Measurements from ENCODE around the gene SNAPC2.

DNA sequence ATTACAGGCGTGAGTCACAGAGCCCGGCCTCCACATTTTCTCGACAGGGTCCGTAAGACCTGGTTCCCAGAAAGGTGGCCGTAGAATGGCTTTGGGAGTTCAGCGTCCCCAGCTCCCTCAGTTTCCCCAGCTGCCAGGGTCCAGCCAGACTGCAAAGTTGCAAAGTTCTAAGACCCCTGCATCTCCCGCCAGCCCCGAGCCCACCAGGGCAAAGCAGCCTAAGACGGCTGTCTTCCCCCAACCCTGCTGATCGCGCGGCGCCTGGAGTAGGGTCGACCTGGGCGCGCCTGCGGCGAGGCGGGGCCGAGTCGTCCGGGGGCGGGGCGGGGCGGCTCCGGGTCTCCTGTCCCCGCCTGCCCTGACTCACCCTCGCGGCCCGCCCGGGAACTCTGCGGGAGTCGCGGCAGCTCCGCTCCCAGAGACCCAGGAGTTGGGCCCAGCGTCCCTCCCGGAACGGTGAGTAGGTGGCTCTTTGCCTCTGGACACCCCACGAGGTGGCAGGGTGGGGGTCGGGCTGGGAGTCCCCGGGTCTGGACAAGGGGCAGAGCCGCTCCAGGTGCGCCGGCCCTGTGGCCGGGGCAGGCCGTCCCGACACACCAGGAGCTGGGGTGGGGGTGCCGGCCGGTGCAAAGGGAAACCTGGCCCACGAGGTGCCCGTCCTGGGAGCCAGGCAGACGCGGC is 31.9 kb upstream of the SNAPC2 start, which contains the start of gene LRRC8E:
- TF ChIP-seq, protein P1, sequence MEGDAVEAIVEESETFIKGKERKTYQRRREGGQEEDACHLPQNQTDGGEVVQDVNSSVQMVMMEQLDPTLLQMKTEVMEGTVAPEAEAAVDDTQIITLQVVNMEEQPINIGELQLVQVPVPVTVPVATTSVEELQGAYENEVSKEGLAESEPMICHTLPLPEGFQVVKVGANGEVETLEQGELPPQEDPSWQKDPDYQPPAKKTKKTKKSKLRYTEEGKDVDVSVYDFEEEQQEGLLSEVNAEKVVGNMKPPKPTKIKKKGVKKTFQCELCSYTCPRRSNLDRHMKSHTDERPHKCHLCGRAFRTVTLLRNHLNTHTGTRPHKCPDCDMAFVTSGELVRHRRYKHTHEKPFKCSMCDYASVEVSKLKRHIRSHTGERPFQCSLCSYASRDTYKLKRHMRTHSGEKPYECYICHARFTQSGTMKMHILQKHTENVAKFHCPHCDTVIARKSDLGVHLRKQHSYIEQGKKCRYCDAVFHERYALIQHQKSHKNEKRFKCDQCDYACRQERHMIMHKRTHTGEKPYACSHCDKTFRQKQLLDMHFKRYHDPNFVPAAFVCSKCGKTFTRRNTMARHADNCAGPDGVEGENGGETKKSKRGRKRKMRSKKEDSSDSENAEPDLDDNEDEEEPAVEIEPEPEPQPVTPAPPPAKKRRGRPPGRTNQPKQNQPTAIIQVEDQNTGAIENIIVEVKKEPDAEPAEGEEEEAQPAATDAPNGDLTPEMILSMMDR (IDR thresholded peaks at IDR 0.05): no peak
- TF ChIP-seq, protein P2, sequence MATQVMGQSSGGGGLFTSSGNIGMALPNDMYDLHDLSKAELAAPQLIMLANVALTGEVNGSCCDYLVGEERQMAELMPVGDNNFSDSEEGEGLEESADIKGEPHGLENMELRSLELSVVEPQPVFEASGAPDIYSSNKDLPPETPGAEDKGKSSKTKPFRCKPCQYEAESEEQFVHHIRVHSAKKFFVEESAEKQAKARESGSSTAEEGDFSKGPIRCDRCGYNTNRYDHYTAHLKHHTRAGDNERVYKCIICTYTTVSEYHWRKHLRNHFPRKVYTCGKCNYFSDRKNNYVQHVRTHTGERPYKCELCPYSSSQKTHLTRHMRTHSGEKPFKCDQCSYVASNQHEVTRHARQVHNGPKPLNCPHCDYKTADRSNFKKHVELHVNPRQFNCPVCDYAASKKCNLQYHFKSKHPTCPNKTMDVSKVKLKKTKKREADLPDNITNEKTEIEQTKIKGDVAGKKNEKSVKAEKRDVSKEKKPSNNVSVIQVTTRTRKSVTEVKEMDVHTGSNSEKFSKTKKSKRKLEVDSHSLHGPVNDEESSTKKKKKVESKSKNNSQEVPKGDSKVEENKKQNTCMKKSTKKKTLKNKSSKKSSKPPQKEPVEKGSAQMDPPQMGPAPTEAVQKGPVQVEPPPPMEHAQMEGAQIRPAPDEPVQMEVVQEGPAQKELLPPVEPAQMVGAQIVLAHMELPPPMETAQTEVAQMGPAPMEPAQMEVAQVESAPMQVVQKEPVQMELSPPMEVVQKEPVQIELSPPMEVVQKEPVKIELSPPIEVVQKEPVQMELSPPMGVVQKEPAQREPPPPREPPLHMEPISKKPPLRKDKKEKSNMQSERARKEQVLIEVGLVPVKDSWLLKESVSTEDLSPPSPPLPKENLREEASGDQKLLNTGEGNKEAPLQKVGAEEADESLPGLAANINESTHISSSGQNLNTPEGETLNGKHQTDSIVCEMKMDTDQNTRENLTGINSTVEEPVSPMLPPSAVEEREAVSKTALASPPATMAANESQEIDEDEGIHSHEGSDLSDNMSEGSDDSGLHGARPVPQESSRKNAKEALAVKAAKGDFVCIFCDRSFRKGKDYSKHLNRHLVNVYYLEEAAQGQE (IDR thresholded peaks at IDR 0.05; ENCODE audit: insufficient read depth in 1 of 2, low read depth in 2 of 2, low read length in 1 of 2): no peak
- 0 out of 2 replicates have a peak, but pooled peaks have one; percentile 26 for TF ChIP-seq POLR2AphosphoS5 (IDR thresholded peaks at IDR 0.05; ENCODE audit: low read depth, low read length)

Measured in Panc1 (cell line).